Neural progenitor cell (in vitro differentiated cells): ENCODE measurements around the gene MKI67.

Experiments used
- EZH2 ChIP-seq: fragments of 200-600 bp; sonication (generic); IDR thresholded peaks from 2 replicates; pipeline ENCODE4 v1.6.1; 2017; ENCODE audit warnings: antibody characterized with exemption, mild to moderate bottlenecking, moderate library complexity
- TF ChIP-seq, protein P1 (sequence below): fragments of 200-600 bp; sonication (generic); IDR thresholded peaks from 2 replicates; pipeline ENCODE4 v1.5.1; 2017; ENCODE audit warnings: antibody characterized with exemption, mild to moderate bottlenecking

DNA sequence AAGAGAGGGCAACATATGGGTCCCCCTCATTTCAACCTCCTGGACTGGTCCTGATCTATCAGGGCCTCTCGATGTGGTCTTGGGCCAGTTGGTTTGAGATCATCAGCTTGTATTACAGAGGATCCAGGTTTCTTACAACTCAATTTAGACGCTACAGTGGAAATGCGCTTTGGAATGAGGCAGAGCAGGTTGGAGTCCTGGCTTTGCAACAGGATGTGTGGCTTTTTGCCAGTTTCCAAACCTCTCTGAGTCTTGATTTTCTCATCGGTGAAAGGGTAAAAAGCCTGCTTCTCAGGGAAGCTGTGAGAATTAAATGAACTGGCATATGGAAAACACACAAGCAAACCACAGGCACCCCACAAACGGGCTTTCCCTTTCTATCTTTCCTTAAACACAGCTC, 37.5 kb upstream of the MKI67 start:
- TF ChIP-seq, protein P1, sequence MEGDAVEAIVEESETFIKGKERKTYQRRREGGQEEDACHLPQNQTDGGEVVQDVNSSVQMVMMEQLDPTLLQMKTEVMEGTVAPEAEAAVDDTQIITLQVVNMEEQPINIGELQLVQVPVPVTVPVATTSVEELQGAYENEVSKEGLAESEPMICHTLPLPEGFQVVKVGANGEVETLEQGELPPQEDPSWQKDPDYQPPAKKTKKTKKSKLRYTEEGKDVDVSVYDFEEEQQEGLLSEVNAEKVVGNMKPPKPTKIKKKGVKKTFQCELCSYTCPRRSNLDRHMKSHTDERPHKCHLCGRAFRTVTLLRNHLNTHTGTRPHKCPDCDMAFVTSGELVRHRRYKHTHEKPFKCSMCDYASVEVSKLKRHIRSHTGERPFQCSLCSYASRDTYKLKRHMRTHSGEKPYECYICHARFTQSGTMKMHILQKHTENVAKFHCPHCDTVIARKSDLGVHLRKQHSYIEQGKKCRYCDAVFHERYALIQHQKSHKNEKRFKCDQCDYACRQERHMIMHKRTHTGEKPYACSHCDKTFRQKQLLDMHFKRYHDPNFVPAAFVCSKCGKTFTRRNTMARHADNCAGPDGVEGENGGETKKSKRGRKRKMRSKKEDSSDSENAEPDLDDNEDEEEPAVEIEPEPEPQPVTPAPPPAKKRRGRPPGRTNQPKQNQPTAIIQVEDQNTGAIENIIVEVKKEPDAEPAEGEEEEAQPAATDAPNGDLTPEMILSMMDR: no peak
- TF ChIP-seq EZH2: no peak
